GM12878 (cell line): Measurements from ENCODE around the gene APOO. TPM values are rescaled to one million over a fixed set of nuclear protein-coding genes. Genes with fewer than 3 reads are reported as not detected.

Experiments used
- ATAC-seq: fragments of 200-7000 bp; cut with Tn5 transposase; 3 replicates; pipeline ENCODE4 v1.9.1; 2020; ENCODE audit warnings: mild to moderate bottlenecking, moderate library complexity
- BruUV-seq: library from RNA; stranded (reverse); fragments of 400-500 nt; replicated peaks from 2 replicates; lab custom pipeline; 2021; lab: Mats Ljungman, UMichigan
- CTCF ChIA-PET: fragments of 300-600 bp; sonication (Branson Sonifier 250); formaldehyde crosslinking; extraction: SDS; loops from one replicate; lab custom pipeline; 2021; ENCODE audit warnings: inconsistent platforms; lab: Yijun Ruan, JAX
- POLR2A ChIA-PET: fragments of 350-600 bp; formaldehyde crosslinking; extraction: SDS; loops from one replicate; lab custom pipeline; 2021; ENCODE audit warnings: inconsistent platforms; lab: Charles Lee
- RAD21 ChIA-PET: fragments of 300-600 bp; sonication (Branson Sonifier 250); formaldehyde crosslinking; loops from one replicate; lab custom pipeline; 2023; ENCODE audit warnings: antibody characterized with exemption; ENCODE audit not compliant: unreplicated experiment; lab: Charles Lee
- SMC1A ChIA-PET: fragments of 300-600 bp; sonication (Branson Sonifier 250); formaldehyde crosslinking; loops from one replicate; lab custom pipeline; 2023; ENCODE audit not compliant: unreplicated experiment, uncharacterized antibody; lab: Charles Lee
- DNase-seq: peaks from one replicate; pipeline ENCODE4 v3.0.0-alpha.2; 2011; ENCODE audit warnings: low read depth, low spot score
- FAIRE-seq: peaks from 3 replicates; lab custom pipeline; 2011; peaks lifted over from hg19 to GRCh38; lab: Jason Lieb, UNC
- H2AFZ ChIP-seq: 2 replicates; pipeline ENCODE4 v1.6.0; 2011; ENCODE audit warnings: low read depth, low read length, control low read depth; ENCODE audit not compliant: control insufficient read depth
- H3K27ac ChIP-seq: 2 replicates; pipeline ENCODE4 v1.5.1; 2011; ENCODE audit warnings: control low read depth; ENCODE audit not compliant: control insufficient read depth, insufficient read depth
- H3K27me3 ChIP-seq, 2 experiments: replicated peaks in 1 of 2; 2 replicates each; pipeline versions ENCODE4 v1.6.0 to v1.6.1; 2011; ENCODE audit warnings: low read length in 1 of 2; ENCODE audit not compliant: control insufficient read depth in 2 of 2, insufficient read depth in 2 of 2
- H3K36me3 ChIP-seq, 2 experiments: 2 replicates each; pipeline ENCODE4 v1.5.1; 2011; ENCODE audit warnings: low read length in 1 of 2; ENCODE audit not compliant: control insufficient read depth in 2 of 2, insufficient read depth in 2 of 2
- H3K4me1 ChIP-seq: 2 replicates; pipeline ENCODE4 v1.6.1; 2011; ENCODE audit warnings: mild to moderate bottlenecking, low read length, moderate library complexity, mixed read lengths; ENCODE audit not compliant: control insufficient read depth, insufficient read depth
- H3K4me2 ChIP-seq: 2 replicates; pipeline ENCODE4 v1.6.0; 2011; ENCODE audit warnings: control low read depth; ENCODE audit not compliant: control insufficient read depth, insufficient read depth
- H3K4me3 ChIP-seq: fragments of 200-600 bp; sonication (generic); 2 replicates; pipeline ENCODE4 v1.5.1; 2016
- H3K79me2 ChIP-seq: 2 replicates; pipeline ENCODE4 v1.6.0; 2011; ENCODE audit warnings: low read length; ENCODE audit not compliant: control insufficient read depth, insufficient read depth
- H3K9ac ChIP-seq: 2 replicates; pipeline ENCODE4 v1.8.0; 2011; ENCODE audit warnings: low read length, control low read depth, mixed read lengths; ENCODE audit not compliant: control insufficient read depth, insufficient read depth
- H3K9me3 ChIP-seq: replicated peaks from 3 replicates; pipeline ENCODE4 v1.5.1; 2011; ENCODE audit warnings: mild to moderate bottlenecking, low read length; ENCODE audit not compliant: control insufficient read depth, insufficient read depth
- H4K20me1 ChIP-seq: 2 replicates; pipeline ENCODE4 v1.6.0; 2011; ENCODE audit not compliant: control insufficient read depth, insufficient read depth
- CTCF ChIP-seq, 3 experiments: IDR thresholded peaks in 2 of 3; conservative IDR thresholded peaks in 1 of 3; 2 replicates each; pipeline ENCODE4 v1.5.1; 2011; ENCODE audit warnings: low read depth in 3 of 3, low read length in 3 of 3, mild to moderate bottlenecking in 3 of 3, control low read depth in 2 of 3, moderate library complexity in 2 of 3, inconsistent platforms in 1 of 3, mixed read lengths in 1 of 3; ENCODE audit not compliant: control insufficient read depth in 2 of 3, insufficient read depth in 1 of 3; ENCODE audit errors: extremely low read depth in 1 of 3
- EZH2 ChIP-seq: IDR thresholded peaks from 2 replicates; pipeline ENCODE4 v1.6.1; 2012; ENCODE audit warnings: low read depth, mild to moderate bottlenecking, control low read depth, inconsistent platforms, low read length, borderline replicate concordance; ENCODE audit not compliant: control insufficient read depth
- FOXK2 ChIP-seq: fragments of 450-650 bp; IDR thresholded peaks from 2 replicates; pipeline ENCODE4 v1.6.1; 2017; ENCODE audit warnings: mild to moderate bottlenecking, moderate library complexity
- FOXM1 ChIP-seq: IDR thresholded peaks from 2 replicates; pipeline ENCODE4 v1.6.1; 2012; ENCODE audit warnings: low read depth, mild to moderate bottlenecking, inconsistent platforms, low read length, moderate library complexity
- JUND ChIP-seq: IDR thresholded peaks from 2 replicates; pipeline ENCODE4 v1.6.1; 2012; ENCODE audit warnings: low read depth, mild to moderate bottlenecking, low read length, improper control_type of control experiment, moderate library complexity
- MYB ChIP-seq: fragments of 150-350 bp; IDR thresholded peaks from 2 replicates; pipeline ENCODE4 v1.6.1; 2014; ENCODE audit warnings: mild to moderate bottlenecking, low read depth, low read length, borderline replicate concordance
- PAX8 ChIP-seq: fragments of 450-650 bp; IDR thresholded peaks from 2 replicates; pipeline ENCODE4 v1.6.1; 2017; ENCODE audit warnings: mild to moderate bottlenecking, moderate library complexity
- RFX5 ChIP-seq: IDR thresholded peaks from 2 replicates; pipeline ENCODE4 v1.6.1; 2011; ENCODE audit warnings: low read depth, low read length, improper control_type of control experiment
- STAT3 ChIP-seq: IDR thresholded peaks from 2 replicates; pipeline ENCODE4 v1.6.1; 2011; ENCODE audit warnings: low read depth, low read length, improper control_type of control experiment
- TCF12 ChIP-seq: IDR thresholded peaks from 2 replicates; pipeline ENCODE4 v1.6.1; 2011; ENCODE audit warnings: low read depth, mild to moderate bottlenecking, low read length
- USF2 ChIP-seq: IDR thresholded peaks from 2 replicates; pipeline ENCODE4 v1.6.1; 2011; ENCODE audit warnings: low read depth, low read length, improper control_type of control experiment, borderline replicate concordance
- ZSCAN29 ChIP-seq: fragments of 450-650 bp; IDR thresholded peaks from 2 replicates; pipeline ENCODE4 v1.6.1; 2017; ENCODE audit warnings: mild to moderate bottlenecking, moderate library complexity
- WGBS: methylation state at CpG from one replicate; pipeline ENCODE4 v1.1.6; 2016; ENCODE audit warnings: low lambda C conversion rate; ENCODE audit not compliant: insufficient replicate concordance, insufficient coverage; ENCODE audit errors: missing lambda C conversion rate; 5-methylcytosine and 5-hydroxymethylcytosine counted together
- in situ Hi-C: fragments of 300-500 bp; cut with MboI; formaldehyde crosslinking; loops from 9 replicates; pipeline ENCODE4 v1.14.3; 2018; ENCODE audit warnings: mixed read lengths
- intact Hi-C: fragments of 100-400 bp; cut with micrococcal nuclease; formaldehyde crosslinking; loops from one replicate; pipeline ENCODE4 v1.14.2; 2022; ENCODE audit not compliant: unreplicated experiment
- polyA plus RNA-seq, 11 experiments: library from polyadenylated mRNA; depleted of rRNA in 4 of 11; unstranded in 6 of 11; stranded (reverse) in 5 of 11; fragments of >200 nt; fragmentation: Nextera tagmentation in 4 of 11; fragmentation: Illumina TruSeq in 1 of 11; extraction: Ambion mirVana in 4 of 11; extraction: Trizol in 1 of 11; gene quantifications; 1 replicate in 1 of 11; 2 replicates in 10 of 11; pipeline versions ENCODE4 v1.2.1 to v1.2.3, GENCODE V29; 2011 to 2016; ENCODE audit warnings: inconsistent platforms in 2 of 11, missing spikeins in 2 of 11, low read depth in 1 of 11
- total RNA-seq, 4 experiments: library from RNA; depleted of rRNA in 3 of 4; stranded (reverse); fragments of >200 nt in 3 of 4; fragmentation: Illumina TruSeq in 1 of 4; extraction: Trizol in 1 of 4; gene quantifications; 2 replicates each; pipeline versions ENCODE4 v1.2.1 to v1.2.3, GENCODE V29; 2013 to 2021
- TF ChIP-seq, protein P1 (sequence below): fragments of 450-650 bp; IDR thresholded peaks from 2 replicates; pipeline ENCODE4 v1.6.1; 2018; ENCODE audit warnings: borderline replicate concordance, mild to moderate bottlenecking; ENCODE audit not compliant: partially characterized antibody
- TF ChIP-seq, protein P2 (sequence below): IDR thresholded peaks from 2 replicates; pipeline ENCODE4 v1.6.1; 2012; ENCODE audit warnings: low read depth, low read length, improper control_type of control experiment
- TF ChIP-seq, protein P3 (sequence below): fragments of 450-650 bp; IDR thresholded peaks from 2 replicates; pipeline ENCODE4 v1.6.1; 2018; ENCODE audit warnings: mild to moderate bottlenecking, low read depth, moderate library complexity; ENCODE audit not compliant: partially characterized antibody

APOO gene
- total and polyA plus RNA-seq, 10 of the 15 experiments (the other 5 are each of a cell fraction or from before 2014, with no cell fraction given) = 20.7 to 68.7 (median 35.5) TPM

- TF ChIP-seq, protein P1, sequence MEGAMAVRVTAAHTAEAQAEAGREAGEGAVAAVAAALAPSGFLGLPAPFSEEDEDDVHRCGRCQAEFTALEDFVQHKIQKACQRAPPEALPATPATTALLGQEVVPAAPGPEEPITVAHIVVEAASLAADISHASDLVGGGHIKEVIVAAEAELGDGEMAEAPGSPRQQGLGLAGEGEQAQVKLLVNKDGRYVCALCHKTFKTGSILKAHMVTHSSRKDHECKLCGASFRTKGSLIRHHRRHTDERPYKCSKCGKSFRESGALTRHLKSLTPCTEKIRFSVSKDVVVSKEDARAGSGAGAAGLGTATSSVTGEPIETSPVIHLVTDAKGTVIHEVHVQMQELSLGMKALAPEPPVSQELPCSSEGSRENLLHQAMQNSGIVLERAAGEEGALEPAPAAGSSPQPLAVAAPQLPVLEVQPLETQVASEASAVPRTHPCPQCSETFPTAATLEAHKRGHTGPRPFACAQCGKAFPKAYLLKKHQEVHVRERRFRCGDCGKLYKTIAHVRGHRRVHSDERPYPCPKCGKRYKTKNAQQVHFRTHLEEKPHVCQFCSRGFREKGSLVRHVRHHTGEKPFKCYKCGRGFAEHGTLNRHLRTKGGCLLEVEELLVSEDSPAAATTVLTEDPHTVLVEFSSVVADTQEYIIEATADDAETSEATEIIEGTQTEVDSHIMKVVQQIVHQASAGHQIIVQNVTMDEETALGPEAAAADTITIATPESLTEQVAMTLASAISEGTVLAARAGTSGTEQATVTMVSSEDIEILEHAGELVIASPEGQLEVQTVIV = no peak
- TF ChIP-seq TCF12 (no peak), FOXM1 (no peak), FOXK2 (no peak), EZH2 (no peak), RFX5 (no peak)
- TF ChIP-seq, protein P2, sequence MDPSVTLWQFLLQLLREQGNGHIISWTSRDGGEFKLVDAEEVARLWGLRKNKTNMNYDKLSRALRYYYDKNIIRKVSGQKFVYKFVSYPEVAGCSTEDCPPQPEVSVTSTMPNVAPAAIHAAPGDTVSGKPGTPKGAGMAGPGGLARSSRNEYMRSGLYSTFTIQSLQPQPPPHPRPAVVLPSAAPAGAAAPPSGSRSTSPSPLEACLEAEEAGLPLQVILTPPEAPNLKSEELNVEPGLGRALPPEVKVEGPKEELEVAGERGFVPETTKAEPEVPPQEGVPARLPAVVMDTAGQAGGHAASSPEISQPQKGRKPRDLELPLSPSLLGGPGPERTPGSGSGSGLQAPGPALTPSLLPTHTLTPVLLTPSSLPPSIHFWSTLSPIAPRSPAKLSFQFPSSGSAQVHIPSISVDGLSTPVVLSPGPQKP = no peak
These were observed 20.3 kb downstream of the APOO start (continued) for GRCh38 chrX:23887451-23887850.

GRCh38 chrX:23885803-23886202 is 21.9 kb downstream of the APOO start:
- H3K4me2 ChIP-seq = no peak overlapping the region
- no peak overlapping the region for H2AFZ ChIP-seq
- FAIRE-seq = no peak
- ChIA-PET CTCF (no interaction called here), SMC1A (no interaction called here), RAD21 (no interaction called here), POLR2A (interaction anchor here (0.6 kb wide), 1 partner anchor 16 kb away, joined by 3 read pairs; no protein-coding TSS in a partner anchor)
- no peak for ATAC-seq
- no peaks in the 10 kb centered on the region for H3K79me2 ChIP-seq
- H3K4me1 ChIP-seq = no peaks in the 10 kb centered on the region
- no TSS peak for BruUV-seq
- in situ Hi-C loops (no loop called here), intact Hi-C loops (no loop called here)
- H4K20me1 ChIP-seq = no peaks in the 10 kb centered on the region
- DNase-seq = no peak
- no peak overlapping the region for H3K27ac ChIP-seq
- 36% methylated on average over 3 of the region's 3 CpGs for WGBS
- H3K27me3 ChIP-seq = no peaks in the 10 kb centered on the region
- no peaks in the 10 kb centered on the region for H3K36me3 ChIP-seq
- no peak overlapping the region for H3K4me3 ChIP-seq
- H3K9ac ChIP-seq = no peak overlapping the region
- no peaks in the 10 kb centered on the region; the same call in 2 of the 3 replicates for H3K9me3 ChIP-seq
- TF ChIP-seq STAT3 = no peak
- no peak for TF ChIP-seq USF2
- no peak for TF ChIP-seq MYB
- no peak for TF ChIP-seq ZSCAN29
- TF ChIP-seq, protein P3, sequence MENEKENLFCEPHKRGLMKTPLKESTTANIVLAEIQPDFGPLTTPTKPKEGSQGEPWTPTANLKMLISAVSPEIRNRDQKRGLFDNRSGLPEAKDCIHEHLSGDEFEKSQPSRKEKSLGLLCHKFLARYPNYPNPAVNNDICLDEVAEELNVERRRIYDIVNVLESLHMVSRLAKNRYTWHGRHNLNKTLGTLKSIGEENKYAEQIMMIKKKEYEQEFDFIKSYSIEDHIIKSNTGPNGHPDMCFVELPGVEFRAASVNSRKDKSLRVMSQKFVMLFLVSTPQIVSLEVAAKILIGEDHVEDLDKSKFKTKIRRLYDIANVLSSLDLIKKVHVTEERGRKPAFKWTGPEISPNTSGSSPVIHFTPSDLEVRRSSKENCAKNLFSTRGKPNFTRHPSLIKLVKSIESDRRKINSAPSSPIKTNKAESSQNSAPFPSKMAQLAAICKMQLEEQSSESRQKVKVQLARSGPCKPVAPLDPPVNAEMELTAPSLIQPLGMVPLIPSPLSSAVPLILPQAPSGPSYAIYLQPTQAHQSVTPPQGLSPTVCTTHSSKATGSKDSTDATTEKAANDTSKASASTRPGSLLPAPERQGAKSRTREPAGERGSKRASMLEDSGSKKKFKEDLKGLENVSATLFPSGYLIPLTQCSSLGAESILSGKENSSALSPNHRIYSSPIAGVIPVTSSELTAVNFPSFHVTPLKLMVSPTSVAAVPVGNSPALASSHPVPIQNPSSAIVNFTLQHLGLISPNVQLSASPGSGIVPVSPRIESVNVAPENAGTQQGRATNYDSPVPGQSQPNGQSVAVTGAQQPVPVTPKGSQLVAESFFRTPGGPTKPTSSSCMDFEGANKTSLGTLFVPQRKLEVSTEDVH = no peak
- no peak for TF ChIP-seq CTCF (IDR thresholded peaks at IDR 0.05 in 2 of 3, conservative IDR thresholded peaks at IDR 0.05 in 1 of 3; ENCODE audit: control insufficient read depth in 2 of 3, extremely low read depth in 1 of 3, insufficient read depth in 1 of 3, low read depth in 3 of 3, low read length in 3 of 3)
- no peak for TF ChIP-seq PAX8
- TF ChIP-seq JUND = no peak
